GM19467 (cell line): ENCODE data around the gene BUD31.

Experiments used
- ATAC-seq: cut with Tn5 transposase; IDR thresholded peaks from one replicate; pipeline ENCODE4 v1.9.1; 2021; ENCODE audit warnings: mild to moderate bottlenecking, moderate library complexity; ENCODE audit not compliant: unreplicated experiment

Gene BUD31

DNA sequence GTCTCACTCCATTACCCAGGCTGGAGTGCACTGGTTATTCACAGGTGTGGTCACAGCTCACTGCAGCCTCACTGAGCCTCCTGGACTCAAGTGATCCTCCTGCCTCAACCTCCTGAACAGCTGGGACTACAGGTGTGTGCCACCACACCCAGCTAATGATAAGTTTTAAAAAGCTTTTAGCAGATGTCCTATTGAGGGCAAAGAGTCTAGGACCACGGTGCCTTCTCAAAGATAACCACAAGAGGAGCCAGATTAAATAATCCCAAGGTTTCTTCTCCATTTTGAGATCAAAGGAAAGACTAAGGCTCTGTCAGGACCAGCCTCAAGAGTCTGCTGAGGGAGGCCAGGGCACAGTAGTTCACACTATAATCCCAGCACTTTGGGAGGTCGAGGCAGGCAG, 52.5 kb downstream of the BUD31 start:
- no peak for ATAC-seq

- no peak for ATAC-seq
Measured at GRCh38 chr7:99465421-99465768, 56.6 kb downstream of the BUD31 start.

DNA sequence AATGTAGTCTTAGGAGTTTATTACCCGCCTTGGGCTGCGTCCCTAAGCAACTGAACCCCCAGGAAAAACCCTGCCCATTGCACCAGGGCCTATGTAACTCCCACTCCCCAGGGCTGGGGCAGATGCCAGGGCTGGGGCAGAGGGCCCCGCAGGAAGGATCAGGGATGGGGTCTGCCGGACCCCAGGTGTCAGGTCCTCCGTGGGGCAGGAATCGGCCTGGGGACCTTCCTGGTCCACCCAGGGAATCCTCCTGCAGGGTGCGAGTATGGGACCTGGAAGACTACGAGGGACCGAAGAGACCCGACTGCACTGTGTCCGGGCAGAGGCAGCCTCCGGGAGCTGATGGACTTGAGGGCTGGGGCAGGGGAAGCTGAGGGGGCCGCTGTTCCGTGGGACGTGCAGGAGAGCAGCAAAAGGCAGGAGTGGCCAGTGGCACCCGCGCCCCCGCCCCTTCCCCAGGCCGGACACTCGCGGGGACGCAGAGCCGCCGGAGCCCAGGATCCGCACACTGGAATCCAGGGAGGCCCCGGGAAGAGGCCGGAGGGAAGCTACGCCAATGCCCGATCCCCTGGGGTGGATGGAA, 59.7 kb downstream of the BUD31 start:
- ATAC-seq: no peak
